HG03097 (cell line): ENCODE measurements around the gene ELOVL6.

Experiments used
- ATAC-seq: cut with Tn5 transposase; IDR thresholded peaks from one replicate; pipeline ENCODE4 v1.9.1; 2021; ENCODE audit not compliant: unreplicated experiment, low FRiP score

ELOVL6 gene

GRCh38 chr4:110130576-110131358 is 67.6 kb downstream of the ELOVL6 start:
- ATAC-seq = no peak

GRCh38 chr4:110129544-110129943 is 68.9 kb downstream of the ELOVL6 start:
- ATAC-seq = no peak

- ATAC-seq = no peak
Observed at GRCh38 chr4:110128472-110128919, 69.9 kb downstream of the ELOVL6 start.

GRCh38 chr4:110128029-110128428 is 70.4 kb downstream of the ELOVL6 start:
- ATAC-seq = no peak

GRCh38 chr4:110124711-110125110 is 73.7 kb downstream of the ELOVL6 start:
- ATAC-seq = no peak

- ATAC-seq = no peak
Observed at GRCh38 chr4:110122201-110122600, 76.2 kb downstream of the ELOVL6 start.

- ATAC-seq = no peak
Observed at GRCh38 chr4:110120506-110120905, 77.9 kb downstream of the ELOVL6 start.

GRCh38 chr4:110119880-110120279 is 78.5 kb downstream of the ELOVL6 start:
- ATAC-seq = no peak

- no peak for ATAC-seq
Observed at GRCh38 chr4:110119337-110119736, 79.1 kb downstream of the ELOVL6 start.

GRCh38 chr4:110112056-110112455 is 86.4 kb downstream of the ELOVL6 start:
- ATAC-seq = no peak

- no peak for ATAC-seq
Observed at GRCh38 chr4:110109455-110109854, 89.0 kb downstream of the ELOVL6 start.

GRCh38 chr4:110108960-110109359 is 89.5 kb downstream of the ELOVL6 start:
- ATAC-seq = no peak

GRCh38 chr4:110108422-110108821 is 90.0 kb downstream of the ELOVL6 start:
- peak; percentile 83 for ATAC-seq

- ATAC-seq = no peak
Observed at GRCh38 chr4:110107866-110108265, 90.5 kb downstream of the ELOVL6 start.

- ATAC-seq = no peak
Observed at GRCh38 chr4:110106931-110107296, 91.5 kb downstream of the ELOVL6 start.

GRCh38 chr4:110104661-110105060 is 93.8 kb downstream of the ELOVL6 start:
- no peak for ATAC-seq

GRCh38 chr4:110099638-110100037 is 98.8 kb downstream of the ELOVL6 start:
- ATAC-seq = no peak

- ATAC-seq = no peak
Observed at GRCh38 chr4:110096405-110096804, 102.0 kb downstream of the ELOVL6 start.

- ATAC-seq = no peak
Observed at GRCh38 chr4:110092646-110093045, 105.8 kb downstream of the ELOVL6 start.

- no peak for ATAC-seq
Observed at GRCh38 chr4:110091434-110092140, 106.8 kb downstream of the ELOVL6 start.

- ATAC-seq = no peak
Observed at GRCh38 chr4:110088670-110089069, 109.7 kb downstream of the ELOVL6 start.
